ENCODE measurements around the gene C1orf226. TPM values are rescaled to one million over a fixed set of nuclear protein-coding genes. Genes with fewer than 3 reads are reported as not detected.
A peak's percentile ranks its signal among the peaks of the same experiment; 100 is the strongest.
"Not testable (repeated sequence)": the region's sequence is repeated elsewhere in the genome, so short reads cannot be mapped to it uniquely, and the experiment has no call there.

The C1orf226 gene
- polyA plus RNA-seq, 1 donor = 17.1 TPM

DNA sequence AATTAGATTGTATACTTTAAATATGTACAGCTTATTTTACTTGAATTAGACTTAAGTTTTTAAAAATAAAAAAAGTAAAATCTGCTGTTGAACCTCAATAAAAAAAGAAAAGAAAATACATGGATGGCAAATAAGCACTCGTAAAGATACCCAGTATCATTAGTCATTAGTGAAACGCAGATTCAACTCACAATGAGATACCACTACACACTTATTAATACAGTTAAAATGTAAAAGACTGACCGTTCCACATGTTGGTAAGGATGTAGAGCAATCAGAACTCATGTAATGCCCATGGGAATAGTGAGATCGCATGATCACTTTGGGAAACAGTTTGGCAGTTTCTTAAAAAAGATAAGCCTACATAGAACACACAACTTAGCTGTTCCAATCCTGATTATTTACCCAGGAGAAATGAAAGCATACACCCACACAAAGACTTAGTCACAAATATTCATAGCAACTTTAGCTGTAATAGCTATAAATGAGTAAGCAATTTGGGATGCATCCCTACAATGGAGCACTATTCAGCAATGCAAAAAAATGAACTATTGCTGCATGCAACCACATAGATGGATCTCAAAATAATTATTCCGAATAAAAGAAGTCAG is 23.1 kb downstream of the C1orf226 start:
- H3K9me3 ChIP-seq (ENCODE audit: control insufficient read depth, low read depth, low read length) = no peaks in the 10 kb centered on the region
- WGBS (ENCODE audit: insufficient coverage, low lambda C conversion rate) = 100% methylated on average over 2 of the region's 5 CpGs

DNA sequence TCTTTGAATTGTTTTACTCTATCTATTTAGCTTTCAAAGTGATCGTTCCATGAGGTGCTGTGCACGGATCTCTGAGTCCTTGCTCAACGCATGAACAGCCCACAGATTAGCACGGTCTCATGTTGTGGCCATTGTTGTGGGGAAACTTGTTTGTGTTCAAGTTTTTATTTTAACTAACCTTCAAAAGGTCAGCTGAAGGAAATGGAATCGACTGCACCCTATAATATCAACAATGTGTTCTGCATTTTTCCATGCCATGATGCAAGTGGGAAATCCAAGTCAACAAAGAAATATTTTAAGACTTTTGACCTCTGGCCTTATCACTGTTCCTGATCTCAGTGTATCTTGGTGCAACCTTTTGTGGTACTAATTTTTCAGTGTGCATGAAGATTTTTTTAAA is 24.3 kb downstream of the C1orf226 start:
- no peaks in the 10 kb centered on the region for H3K36me3 ChIP-seq (ENCODE audit: control insufficient read depth, insufficient read depth, low read length)
- no peaks in the 10 kb centered on the region for H3K27me3 ChIP-seq (ENCODE audit: control insufficient read depth, insufficient read depth, low read length)
- WGBS (ENCODE audit: insufficient coverage, low lambda C conversion rate) = 0% methylated on average over 1 of the region's 5 CpGs
- no peaks in the 10 kb centered on the region for H3K9me3 ChIP-seq (ENCODE audit: control insufficient read depth, low read depth, low read length)
- no peak for DNase-seq
- no peak overlapping the region for H3K27ac ChIP-seq (ENCODE audit: low read length)
- no peak overlapping the region for H3K4me3 ChIP-seq (ENCODE audit: low read length)
- no peaks in the 10 kb centered on the region for H3K4me1 ChIP-seq (ENCODE audit: control insufficient read depth, insufficient read depth, low read length)

More for the DNA sequence above, 23.1 kb downstream of the C1orf226 start:
- H3K27ac ChIP-seq (ENCODE audit: low read length) = no peak overlapping the region
- no peaks in the 10 kb centered on the region for H3K27me3 ChIP-seq (ENCODE audit: control insufficient read depth, insufficient read depth, low read length)
- DNase-seq = no peak
- H3K36me3 ChIP-seq (ENCODE audit: control insufficient read depth, insufficient read depth, low read length) = no peaks in the 10 kb centered on the region
- no peaks in the 10 kb centered on the region for H3K4me1 ChIP-seq (ENCODE audit: control insufficient read depth, insufficient read depth, low read length)
- H3K4me3 ChIP-seq (ENCODE audit: low read length) = no peak overlapping the region

DNA sequence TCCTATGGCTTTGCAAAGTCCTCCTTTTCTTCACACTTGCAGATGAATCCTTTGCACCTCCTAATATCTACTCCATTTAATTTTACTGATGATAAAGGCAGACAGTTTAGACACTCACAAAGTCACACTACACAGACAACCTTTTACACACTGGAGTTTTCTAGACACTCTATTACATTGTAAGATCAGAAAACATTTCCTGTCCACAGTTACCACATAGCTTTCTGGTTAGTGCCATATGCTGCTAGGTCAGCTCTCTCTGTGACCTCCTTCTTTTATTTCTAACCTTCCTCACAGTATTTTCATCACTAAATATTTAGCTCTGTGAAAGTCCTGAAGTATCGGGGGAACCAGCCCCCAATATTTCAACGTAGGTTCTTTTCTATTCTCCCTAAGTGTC is 25.3 kb downstream of the C1orf226 start:
- Histone ChIP-seq H3K36me3 (ENCODE audit: control insufficient read depth, insufficient read depth, low read length) (no peaks in the 10 kb centered on the region), H3K27ac (ENCODE audit: low read length) (no peak overlapping the region), H3K27me3 (ENCODE audit: control insufficient read depth, insufficient read depth, low read length) (no peaks in the 10 kb centered on the region), H3K4me1 (ENCODE audit: control insufficient read depth, insufficient read depth, low read length) (no peaks in the 10 kb centered on the region), H3K9me3 (ENCODE audit: control insufficient read depth, low read depth, low read length) (no peaks in the 10 kb centered on the region), H3K4me3 (ENCODE audit: low read length) (no peak overlapping the region)
- no peak for DNase-seq
- WGBS (ENCODE audit: insufficient coverage, low lambda C conversion rate) = no CpG with 5 or more reads among the region's 2 CpGs

DNA sequence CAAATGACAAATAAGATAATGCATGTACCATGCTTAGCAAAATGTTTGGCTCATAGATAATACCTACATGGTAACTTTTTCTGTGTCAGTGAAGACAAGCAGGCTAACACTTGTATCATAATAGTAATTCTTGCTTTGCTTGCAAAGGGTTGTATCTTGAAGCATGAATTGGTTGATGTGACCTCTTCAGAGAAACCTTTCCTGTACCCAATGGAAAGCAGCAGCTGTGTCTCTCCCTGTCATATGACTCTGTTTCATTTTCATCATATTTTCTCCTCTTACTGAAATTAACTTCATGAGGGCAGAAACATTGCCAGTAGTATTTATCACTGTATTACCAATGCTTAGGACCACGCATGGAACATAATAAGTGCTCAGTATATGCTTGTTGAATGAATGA is 26.0 kb downstream of the C1orf226 start:
- no peaks in the 10 kb centered on the region for H3K9me3 ChIP-seq (ENCODE audit: control insufficient read depth, low read depth, low read length)
- H3K36me3 ChIP-seq (ENCODE audit: control insufficient read depth, insufficient read depth, low read length) = no peaks in the 10 kb centered on the region
- WGBS (ENCODE audit: insufficient coverage, low lambda C conversion rate) = no CpG with 5 or more reads among the region's 1 CpG
- H3K27ac ChIP-seq (ENCODE audit: low read length) = no peak overlapping the region
- H3K4me3 ChIP-seq (ENCODE audit: low read length) = no peak overlapping the region
- DNase-seq = no peak
- H3K4me1 ChIP-seq (ENCODE audit: control insufficient read depth, insufficient read depth, low read length) = no peaks in the 10 kb centered on the region
- no peaks in the 10 kb centered on the region for H3K27me3 ChIP-seq (ENCODE audit: control insufficient read depth, insufficient read depth, low read length)

DNA sequence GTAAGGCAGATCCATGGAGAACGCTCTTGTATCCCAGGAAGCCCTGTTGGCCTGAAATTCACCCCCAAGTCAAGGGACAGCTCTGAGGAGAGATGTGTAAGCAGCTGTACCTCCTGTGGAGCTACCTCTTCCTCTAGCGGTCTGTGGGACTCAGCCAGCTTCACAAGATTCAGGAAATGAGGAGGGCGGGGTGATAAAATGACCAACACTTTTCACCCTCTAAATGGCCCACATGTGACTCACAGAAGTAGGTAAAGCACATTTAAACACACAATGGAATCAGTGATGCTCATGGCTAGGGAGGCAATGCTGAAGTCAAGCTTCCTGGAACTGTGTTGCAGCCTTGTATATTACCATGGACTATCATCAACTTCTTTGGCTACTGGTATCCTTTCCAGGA is 30.5 kb downstream of the C1orf226 start, which contains the start of gene SH2D1B:
Gene SH2D1B (minus strand): TSS at position 135 of the 400 bp plus-strand sequence. CDS start 120 bp downstream, at position 15.
- Histone ChIP-seq H3K9me3 (ENCODE audit: control insufficient read depth, low read depth, low read length) (no peaks in the 10 kb centered on the region), H3K4me3 (ENCODE audit: low read length) (no peak within 1 kb of the TSS), H3K27me3 (ENCODE audit: control insufficient read depth, insufficient read depth, low read length) (no peaks in the 10 kb centered on the region), H3K4me1 (ENCODE audit: control insufficient read depth, insufficient read depth, low read length) (no peaks in the 10 kb centered on the region), H3K27ac (ENCODE audit: low read length) (no peak within 1 kb of the TSS), H3K36me3 (ENCODE audit: control insufficient read depth, insufficient read depth, low read length) (no peaks in the 10 kb centered on the region)
- no CpG with 5 or more reads among the region's 3 CpGs for WGBS (ENCODE audit: insufficient coverage, low lambda C conversion rate)
- no peak for DNase-seq

DNA sequence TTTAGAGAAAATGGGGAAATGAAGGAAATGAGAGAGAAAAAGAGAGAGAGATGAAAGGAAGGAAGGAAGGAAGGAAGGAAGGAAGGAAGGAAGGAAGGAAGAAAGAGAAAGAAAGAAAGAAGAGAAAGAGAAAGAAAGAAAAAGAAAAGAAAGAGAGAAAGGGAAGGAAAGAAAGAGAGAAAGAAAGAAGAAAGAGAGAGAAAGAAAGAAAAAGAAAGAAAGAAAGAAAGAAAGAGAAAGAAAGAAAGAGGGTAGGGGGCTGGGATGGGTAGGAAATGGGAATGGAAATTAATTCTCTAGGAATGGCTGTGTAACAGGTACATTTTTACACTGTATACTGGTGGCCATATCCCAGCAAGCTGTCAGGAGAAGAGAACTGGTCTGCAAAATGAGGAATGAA is 34.7 kb downstream of the C1orf226 start:
- Histone ChIP-seq H3K36me3 (ENCODE audit: control insufficient read depth, insufficient read depth, low read length) (no peaks in the 10 kb centered on the region), H3K9me3 (ENCODE audit: control insufficient read depth, low read depth, low read length) (no peaks in the 10 kb centered on the region), H3K27me3 (ENCODE audit: control insufficient read depth, insufficient read depth, low read length) (no peaks in the 10 kb centered on the region), H3K4me1 (ENCODE audit: control insufficient read depth, insufficient read depth, low read length) (peaks cover 14% of the 10 kb centered on the region), H3K4me3 (ENCODE audit: low read length) (no peak overlapping the region), H3K27ac (ENCODE audit: low read length) (no peak overlapping the region)
- no peak for DNase-seq

DNA sequence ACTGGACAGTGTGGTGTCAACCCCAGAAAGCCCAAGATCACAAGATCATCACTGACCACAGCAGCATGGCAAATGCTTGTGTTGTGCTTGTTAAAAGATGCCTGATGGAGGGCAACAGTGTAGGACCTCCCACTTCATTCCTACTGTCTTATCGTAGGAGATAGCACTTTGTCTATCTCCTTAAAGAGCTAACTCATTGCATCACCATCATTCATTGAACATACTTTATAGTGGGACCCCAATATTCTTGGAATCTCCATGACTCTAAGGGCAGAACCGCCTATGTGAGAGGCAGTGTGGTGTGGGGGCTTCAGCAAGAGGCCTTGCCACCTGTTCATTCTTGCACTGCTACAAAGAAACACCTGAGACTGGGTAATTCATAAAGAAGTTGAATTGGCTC is 35.4 kb downstream of the C1orf226 start:
- Histone ChIP-seq H3K27me3 (ENCODE audit: control insufficient read depth, insufficient read depth, low read length) (no peaks in the 10 kb centered on the region), H3K4me1 (ENCODE audit: control insufficient read depth, insufficient read depth, low read length) (peaks cover 18% of the 10 kb centered on the region), H3K4me3 (ENCODE audit: low read length) (no peak overlapping the region), H3K36me3 (ENCODE audit: control insufficient read depth, insufficient read depth, low read length) (no peaks in the 10 kb centered on the region), H3K27ac (ENCODE audit: low read length) (no peak overlapping the region), H3K9me3 (ENCODE audit: control insufficient read depth, low read depth, low read length) (no peaks in the 10 kb centered on the region)
- no peak for DNase-seq
- WGBS (ENCODE audit: insufficient coverage, low lambda C conversion rate) = no CpG with 5 or more reads among the region's 2 CpGs

DNA sequence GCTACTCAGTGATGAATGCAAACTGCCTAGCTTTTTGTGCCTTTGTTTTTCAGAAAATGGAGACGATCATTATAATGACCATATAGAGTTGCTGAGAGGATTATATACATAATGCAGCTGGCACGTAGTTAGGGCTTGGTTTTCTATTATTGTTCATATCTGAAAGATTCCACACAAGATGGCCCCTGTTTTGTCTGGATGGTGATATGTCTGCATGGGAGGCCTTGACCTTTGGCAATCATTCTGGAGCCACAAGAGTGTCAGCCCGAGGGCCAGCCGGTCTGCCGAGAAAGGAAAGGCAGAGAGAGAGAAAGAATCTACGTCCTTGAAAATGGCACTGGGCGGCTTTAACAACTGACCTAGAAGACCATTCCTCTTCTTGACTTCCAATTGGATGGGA is 36.1 kb downstream of the C1orf226 start:
- WGBS (ENCODE audit: insufficient coverage, low lambda C conversion rate) = no CpG with 5 or more reads among the region's 7 CpGs
- H3K36me3 ChIP-seq (ENCODE audit: control insufficient read depth, insufficient read depth, low read length) = no peaks in the 10 kb centered on the region
- no peaks in the 10 kb centered on the region for H3K27me3 ChIP-seq (ENCODE audit: control insufficient read depth, insufficient read depth, low read length)
- H3K4me1 ChIP-seq (ENCODE audit: control insufficient read depth, insufficient read depth, low read length) = peaks cover 20% of the 10 kb centered on the region
- no peak for DNase-seq
- no peaks in the 10 kb centered on the region for H3K9me3 ChIP-seq (ENCODE audit: control insufficient read depth, low read depth, low read length)
- H3K4me3 ChIP-seq (ENCODE audit: low read length) = no peak overlapping the region
- no peak overlapping the region for H3K27ac ChIP-seq (ENCODE audit: low read length)

DNA sequence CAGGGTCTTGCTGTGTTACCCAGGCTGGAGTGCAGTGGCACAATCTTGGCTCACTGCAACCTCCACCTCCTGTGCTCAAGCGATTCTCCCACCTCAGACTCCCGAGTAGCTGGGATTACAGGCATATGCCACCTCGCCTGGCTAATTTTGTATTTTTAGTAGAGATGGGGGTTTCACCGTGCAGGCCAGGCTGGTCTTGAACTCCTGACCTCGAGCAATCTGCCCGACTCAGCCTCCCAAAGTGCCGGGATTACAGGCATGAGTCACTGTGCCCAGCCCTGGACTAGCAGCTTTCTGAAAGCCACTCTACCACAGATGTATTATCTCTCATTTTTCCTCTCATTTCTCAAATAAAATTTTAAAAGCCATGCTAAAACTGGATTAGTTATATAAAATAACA is 37.1 kb downstream of the C1orf226 start:
- H3K4me1 ChIP-seq (ENCODE audit: control insufficient read depth, insufficient read depth, low read length) = peaks cover 20% of the 10 kb centered on the region
- DNase-seq = peak in 1 of 2 donors; percentile 13
- no CpG with 5 or more reads among the region's 7 CpGs for WGBS (ENCODE audit: insufficient coverage, low lambda C conversion rate)
- not testable (repeated sequence) for H3K27me3 ChIP-seq (ENCODE audit: control insufficient read depth, insufficient read depth, low read length); H3K36me3 ChIP-seq (ENCODE audit: control insufficient read depth, insufficient read depth, low read length); H3K4me3 ChIP-seq (ENCODE audit: low read length); H3K9me3 ChIP-seq (ENCODE audit: control insufficient read depth, low read depth, low read length)
- H3K27ac ChIP-seq (ENCODE audit: low read length) = peak overlapping the region; percentile 85

DNA sequence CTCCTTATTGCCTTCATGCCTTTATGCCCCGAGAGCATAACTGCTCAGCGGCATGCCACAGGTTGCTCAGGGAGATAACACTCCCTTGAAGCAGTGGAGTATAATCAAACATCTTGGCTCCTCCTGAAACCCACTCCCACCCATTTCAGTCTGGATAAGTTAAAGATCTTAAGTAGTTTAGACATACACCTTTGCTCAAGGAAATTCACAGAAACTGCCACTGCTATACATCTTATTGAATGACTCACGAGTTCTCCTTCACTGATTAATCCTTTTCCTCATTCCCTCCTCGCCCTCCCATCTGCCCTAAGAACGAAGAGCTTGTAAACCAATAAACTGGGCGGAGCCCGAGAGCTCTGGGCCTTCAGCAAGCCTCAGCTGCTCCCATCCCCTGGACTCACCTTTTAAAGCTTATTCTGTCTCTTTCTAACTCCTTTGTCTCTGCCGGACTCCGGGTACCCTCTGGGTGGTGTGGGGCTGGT is 38.0 kb downstream of the C1orf226 start:
- peak overlapping the region; percentile 85 for H3K27ac ChIP-seq (ENCODE audit: low read length)

DNA sequence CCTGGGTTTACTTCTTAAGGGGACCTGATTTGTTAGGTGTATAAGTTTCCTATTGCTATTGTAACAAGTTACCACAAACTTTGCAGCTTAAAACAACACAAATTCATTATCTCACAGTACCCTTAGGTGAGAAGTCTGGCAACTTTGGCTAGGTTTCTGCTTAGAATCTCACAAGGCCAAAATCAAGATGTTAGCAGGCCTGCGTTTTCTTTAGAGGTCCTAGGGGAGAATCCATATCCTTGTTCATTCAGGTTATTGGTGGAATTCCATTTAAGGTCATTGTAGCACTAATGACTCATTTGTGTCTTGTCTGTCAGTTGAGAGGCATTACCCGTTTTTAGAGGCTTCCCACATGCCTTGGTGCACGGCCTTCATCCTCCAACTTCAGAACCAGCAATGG is 38.6 kb downstream of the C1orf226 start:
- H3K27me3 ChIP-seq (ENCODE audit: control insufficient read depth, insufficient read depth, low read length) = no peaks in the 10 kb centered on the region
- DNase-seq = no peak
- 100% methylated on average over 1 of the region's 3 CpGs for WGBS (ENCODE audit: insufficient coverage, low lambda C conversion rate)
- peak overlapping the region; percentile 85 for H3K27ac ChIP-seq (ENCODE audit: low read length)
- H3K9me3 ChIP-seq (ENCODE audit: control insufficient read depth, low read depth, low read length) = no peaks in the 10 kb centered on the region
- H3K4me3 ChIP-seq (ENCODE audit: low read length) = no peak overlapping the region
- peaks cover 20% of the 10 kb centered on the region for H3K4me1 ChIP-seq (ENCODE audit: control insufficient read depth, insufficient read depth, low read length)
- no peaks in the 10 kb centered on the region for H3K36me3 ChIP-seq (ENCODE audit: control insufficient read depth, insufficient read depth, low read length)

More for the DNA sequence above, 38.0 kb downstream of the C1orf226 start:
- no CpG with 5 or more reads among the region's 9 CpGs for WGBS (ENCODE audit: insufficient coverage, low lambda C conversion rate)
- H3K9me3 ChIP-seq (ENCODE audit: control insufficient read depth, low read depth, low read length); H3K4me3 ChIP-seq (ENCODE audit: low read length); H3K27me3 ChIP-seq (ENCODE audit: control insufficient read depth, insufficient read depth, low read length); H3K36me3 ChIP-seq (ENCODE audit: control insufficient read depth, insufficient read depth, low read length): not testable (repeated sequence)
- peaks cover 20% of the 10 kb centered on the region for H3K4me1 ChIP-seq (ENCODE audit: control insufficient read depth, insufficient read depth, low read length)
- DNase-seq = peak; percentile 80 to 91
